A673 (cell line): ENCODE data around the gene IGFBP5. TPM values are rescaled to one million over a fixed set of nuclear protein-coding genes. Genes with fewer than 3 reads are reported as not detected.
A peak's percentile ranks its signal among the peaks of the same experiment; 100 is the strongest.

Experiments used
- BruUV-seq: library from RNA; stranded (reverse); fragments of 400-500 nt; replicated peaks from 2 replicates; lab custom pipeline; 2021; lab: Mats Ljungman, UMichigan
- CTCF ChIA-PET: fragments of 300-600 bp; sonication (Branson Sonifier 250); formaldehyde crosslinking; loops from one replicate; lab custom pipeline; 2022; ENCODE audit warnings: antibody characterized with exemption; lab: Charles Lee
- POLR2A ChIA-PET: fragments of 300-600 bp; sonication (Branson Sonifier 250); formaldehyde crosslinking; loops from one replicate; lab custom pipeline; 2022; ENCODE audit warnings: antibody characterized with exemption; ENCODE audit not compliant: low non-redundant PET; lab: Charles Lee
- DNase-seq: peaks from one replicate; pipeline ENCODE4 v3.0.0-alpha.2; 2015; ENCODE audit warnings: low spot score
- H3K27ac ChIP-seq: fragments of 200-600 bp; sonication (generic); 2 replicates; pipeline ENCODE4 v1.5.1; 2016; ENCODE audit warnings: mixed run types, low read depth, mild to moderate bottlenecking, mixed read lengths, antibody characterized with exemption, low read length; ENCODE audit not compliant: poor library complexity, severe bottlenecking
- H3K27me3 ChIP-seq: fragments of 200-600 bp; sonication (generic); replicated peaks from 2 replicates; pipeline ENCODE4 v1.6.1; 2017; ENCODE audit warnings: mixed run types, low read depth, mild to moderate bottlenecking, mixed read lengths, antibody characterized with exemption, low read length; ENCODE audit not compliant: insufficient read depth, poor library complexity
- H3K36me3 ChIP-seq: fragments of 200-600 bp; sonication (generic); 2 replicates; pipeline ENCODE4 v1.6.1; 2016; ENCODE audit warnings: mixed run types, mild to moderate bottlenecking, mixed read lengths, antibody characterized with exemption, low read length; ENCODE audit not compliant: insufficient read depth, poor library complexity, severe bottlenecking
- H3K4me1 ChIP-seq: fragments of 200-600 bp; sonication (generic); 2 replicates; pipeline ENCODE4 v1.6.1; 2017; ENCODE audit warnings: mixed run types, mild to moderate bottlenecking, mixed read lengths, antibody characterized with exemption, low read length; ENCODE audit not compliant: insufficient read depth, poor library complexity, severe bottlenecking
- H3K4me3 ChIP-seq: fragments of 200-600 bp; sonication (generic); 2 replicates; pipeline ENCODE4 v1.5.1; 2016; ENCODE audit warnings: low read depth, mixed run types, mild to moderate bottlenecking, mixed read lengths, low read length; ENCODE audit not compliant: poor library complexity, severe bottlenecking
- H3K9me3 ChIP-seq: fragments of 200-600 bp; sonication (generic); 2 replicates; pipeline ENCODE4 v1.6.1; 2016; ENCODE audit warnings: mixed run types, low read depth, mild to moderate bottlenecking, mixed read lengths, antibody characterized with exemption, low read length; ENCODE audit not compliant: poor library complexity, severe bottlenecking
- CTCF ChIP-seq: fragments of 300-800, 200-600 bp; sonication (generic); conservative IDR thresholded peaks from 2 replicates; pipeline ENCODE4 v1.5.1; 2017; ENCODE audit warnings: low read depth, mild to moderate bottlenecking, antibody characterized with exemption, low read length, moderate library complexity, mixed read lengths
- EZH2 ChIP-seq: fragments of 200-600 bp; sonication (generic); IDR thresholded peaks from 2 replicates; pipeline ENCODE4 v1.6.1; 2017; ENCODE audit warnings: borderline replicate concordance, low read depth, mild to moderate bottlenecking, mixed read lengths, antibody characterized with exemption, low read length; ENCODE audit not compliant: poor library complexity, severe bottlenecking
- intact Hi-C: fragments of 100-400 bp; cut with micrococcal nuclease; formaldehyde crosslinking; loops from one replicate; pipeline ENCODE4 v1.10.0; 2022; ENCODE audit not compliant: unreplicated experiment
- total RNA-seq: library from RNA; stranded (reverse); gene quantifications from 2 replicates; pipeline ENCODE4 v1.2.3, GENCODE V29; 2021

IGFBP5 gene
- total RNA-seq, 1 experiment from 2014 or later: 5.4 TPM

- POLR2A ChIA-PET: interaction anchor here (0.6 to 1.1 kb wide), 2 partner anchors 18 to 198 kb away, joined by 3 to 5 read pairs; partner anchors contain the start of gene RPL37A
- CTCF ChIA-PET: interaction anchor here (0.6 kb wide), 1 partner anchor 649 kb away, joined by 5 read pairs; no protein-coding TSS in a partner anchor
- intact Hi-C loops: loop anchor here (5.0 to 10.0 kb wide), 3 partner anchors 268 to 1061 kb away; no protein-coding TSS in a partner anchor
- no peak for DNase-seq
- Histone ChIP-seq H3K4me3 (no peak overlapping the region), H3K36me3 (no peaks in the 10 kb centered on the region), H3K27ac (peak overlapping the region; percentile 75), H3K27me3 (no peaks in the 10 kb centered on the region), H3K9me3 (no peaks in the 10 kb centered on the region), H3K4me1 (peaks cover 56% of the 10 kb centered on the region)
- BruUV-seq: no TSS peak
- TF ChIP-seq EZH2: no peak
- no peak for TF ChIP-seq CTCF
Measured at GRCh38 chr2:216696321-216696720, 972 bp upstream of the IGFBP5 start.

- TSS peak; percentile 85 for BruUV-seq
- H3K4me1 ChIP-seq: peaks cover 53% of the 10 kb centered on the region
- DNase-seq: no peak
- intact Hi-C loops: loop anchor here (5.0 to 10.0 kb wide), 4 partner anchors 270 to 1062 kb away; no protein-coding TSS in a partner anchor
- no peak for TF ChIP-seq CTCF
- TF ChIP-seq EZH2: no peak
- H3K27ac ChIP-seq: peak overlapping the region; percentile 58
- no peaks in the 10 kb centered on the region for H3K9me3 ChIP-seq
- no peaks in the 10 kb centered on the region for H3K27me3 ChIP-seq
- POLR2A ChIA-PET: interaction anchor here (0.5 to 0.8 kb wide), 2 partner anchors 68 to 633 kb away, joined by 4 to 27 read pairs; no protein-coding TSS in a partner anchor
- H3K4me3 ChIP-seq: peak overlapping the region; percentile 62
- no peaks in the 10 kb centered on the region for H3K36me3 ChIP-seq
- CTCF ChIA-PET: interaction anchor here (0.6 to 1.8 kb wide), 11 partner anchors 8 to 1019 kb away, joined by 3 to 23 read pairs (median 4); no protein-coding TSS in a partner anchor
Measured at GRCh38 chr2:216694826-216695217, 527 bp downstream of the IGFBP5 start.

- Histone ChIP-seq H3K27me3 (no peaks in the 10 kb centered on the region), H3K36me3 (no peaks in the 10 kb centered on the region), H3K4me1 (peaks cover 50% of the 10 kb centered on the region), H3K9me3 (no peaks in the 10 kb centered on the region), H3K27ac (peak overlapping the region; percentile 58), H3K4me3 (peak overlapping the region; percentile 62)
- ChIA-PET POLR2A (interaction anchor here (0.5 to 1.0 kb wide), 4 partner anchors 9 to 693 kb away, joined by 4 to 7 read pairs (median 5); no protein-coding TSS in a partner anchor), CTCF (interaction anchor here (0.6 to 1.8 kb wide), 5 partner anchors 12 to 816 kb away, joined by 3 to 23 read pairs (median 3); no protein-coding TSS in a partner anchor)
- peak; percentile 84 for DNase-seq
- TF ChIP-seq CTCF: no peak
- TF ChIP-seq EZH2: no peak
- intact Hi-C loops: loop anchor here (5.0 to 10.0 kb wide), 2 partner anchors 271 to 633 kb away; no protein-coding TSS in a partner anchor
- BruUV-seq: no TSS peak
Measured at GRCh38 chr2:216694082-216694825, 1.1 kb downstream of the IGFBP5 start.
